ENCODE measurements around the gene OR5B21.
A peak's percentile ranks its signal among the peaks of the same experiment; 100 is the strongest.

The OR5B21 gene

GRCh38 chr11:58511636-58512035, 3.7 kb upstream of the OR5B21 start:
- Histone ChIP-seq H3K27me3 (replicated peaks; ENCODE audit: control insufficient read depth, insufficient read depth, low read length) (no peaks in the 10 kb centered on the region), H3K36me3 (ENCODE audit: control insufficient read depth, insufficient read depth, low read length) (no peaks in the 10 kb centered on the region; the same call in 1 of the 2 replicates), H3K4me3 (replicated peaks; ENCODE audit: low read depth, low read length) (no peak overlapping the region)
- no peak for DNase-seq (ENCODE audit: extremely low read depth, insufficient read length)
- no peak for TF ChIP-seq CTCF (IDR thresholded peaks at IDR 0.05; ENCODE audit: insufficient read depth, low read length, poor library complexity, severe bottlenecking)

DNA sequence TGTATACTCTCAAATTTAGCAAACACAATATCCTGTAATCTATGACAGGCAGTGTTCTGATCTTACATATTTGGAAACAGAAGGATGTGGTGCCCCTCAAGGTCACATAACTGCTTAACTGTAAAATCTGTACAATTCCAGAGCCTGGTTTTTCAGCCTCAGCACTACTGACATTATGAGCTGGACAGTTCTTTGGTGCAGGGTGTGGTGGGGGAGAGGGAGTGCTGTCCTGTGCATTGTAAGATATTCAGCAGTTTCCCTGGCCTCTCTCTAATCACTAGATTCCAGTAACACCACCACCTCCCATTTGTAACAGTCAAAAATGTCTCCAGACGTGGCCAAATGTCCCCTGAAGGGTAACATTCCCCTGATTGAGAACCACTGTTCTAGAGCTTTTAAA, 1.8 kb upstream of the OR5B21 start:
- Histone ChIP-seq H3K4me3 (replicated peaks; ENCODE audit: low read depth, low read length) (no peak overlapping the region), H3K27me3 (replicated peaks; ENCODE audit: control insufficient read depth, insufficient read depth, low read length) (no peaks in the 10 kb centered on the region), H3K36me3 (ENCODE audit: control insufficient read depth, insufficient read depth, low read length) (no peaks in the 10 kb centered on the region; the same call in 1 of the 2 replicates)
- no peak for DNase-seq (ENCODE audit: extremely low read depth, insufficient read length)
- no peak for TF ChIP-seq CTCF (IDR thresholded peaks at IDR 0.05; ENCODE audit: insufficient read depth, low read length, poor library complexity, severe bottlenecking)

DNA sequence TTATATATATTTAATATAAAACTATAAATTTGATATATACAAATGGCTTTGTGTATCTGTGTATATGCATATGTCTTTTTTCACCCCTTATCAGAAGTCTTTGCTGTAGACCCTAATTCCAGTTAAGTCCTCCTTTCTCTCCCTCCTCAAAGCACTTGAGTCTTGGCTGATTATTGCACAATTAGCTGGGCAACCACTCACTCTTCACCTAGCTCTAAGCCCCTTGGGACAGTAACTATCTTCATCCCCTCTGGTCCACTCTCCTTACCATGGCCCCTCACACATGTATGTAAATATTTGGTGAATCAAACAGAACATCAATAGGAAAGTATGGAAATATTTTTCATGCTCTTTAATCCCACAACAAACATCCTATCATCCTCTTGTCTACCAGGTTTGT, 909 bp upstream of the OR5B21 start:
- no peak overlapping the region for H3K4me3 ChIP-seq (replicated peaks; ENCODE audit: low read depth, low read length)
- no peaks in the 10 kb centered on the region; the same call in none of the 2 replicates for H3K36me3 ChIP-seq (ENCODE audit: control insufficient read depth, insufficient read depth, low read length)
- TF ChIP-seq CTCF (IDR thresholded peaks at IDR 0.05; ENCODE audit: insufficient read depth, low read length, poor library complexity, severe bottlenecking) = no peak
- no peaks in the 10 kb centered on the region for H3K27me3 ChIP-seq (replicated peaks; ENCODE audit: control insufficient read depth, insufficient read depth, low read length)
- no peak for DNase-seq (ENCODE audit: extremely low read depth, insufficient read length)

DNA sequence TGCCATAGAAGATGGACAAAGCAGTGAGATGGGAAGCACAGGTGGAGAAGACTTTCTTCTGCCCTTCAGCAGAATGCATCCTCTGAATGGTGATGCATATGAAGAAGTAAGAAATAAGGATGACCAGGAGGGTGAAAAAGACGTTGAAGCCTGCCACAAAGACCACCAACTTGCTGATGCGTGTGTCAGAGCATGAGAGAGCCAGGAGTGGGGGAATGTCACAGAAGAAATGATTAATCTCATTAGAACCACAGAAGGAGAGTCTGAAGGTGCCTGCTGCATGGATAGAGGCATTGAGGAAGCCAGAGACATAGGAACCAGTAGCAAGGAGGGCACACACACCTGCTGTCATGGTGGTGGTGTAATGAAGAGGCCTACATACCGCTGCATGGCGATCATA, 550 bp downstream of the OR5B21 start:
- Histone ChIP-seq H3K36me3 (ENCODE audit: control insufficient read depth, insufficient read depth, low read length) (no peaks in the 10 kb centered on the region; the same call in none of the 2 replicates), H3K27me3 (replicated peaks; ENCODE audit: control insufficient read depth, insufficient read depth, low read length) (no peaks in the 10 kb centered on the region), H3K4me3 (replicated peaks; ENCODE audit: low read depth, low read length) (no peak overlapping the region)
- TF ChIP-seq CTCF (IDR thresholded peaks at IDR 0.05; ENCODE audit: insufficient read depth, low read length, poor library complexity, severe bottlenecking) = no peak
- DNase-seq (ENCODE audit: extremely low read depth, insufficient read length) = no peak

GRCh38 chr11:58506935-58507334, 970 bp downstream of the OR5B21 start:
- Histone ChIP-seq H3K36me3 (ENCODE audit: control insufficient read depth, insufficient read depth, low read length) (no peaks in the 10 kb centered on the region; the same call in none of the 2 replicates), H3K27me3 (replicated peaks; ENCODE audit: control insufficient read depth, insufficient read depth, low read length) (no peaks in the 10 kb centered on the region), H3K4me3 (replicated peaks; ENCODE audit: low read depth, low read length) (no peak overlapping the region)
- peak; percentile 19 for DNase-seq (ENCODE audit: extremely low read depth, insufficient read length)
- TF ChIP-seq CTCF (IDR thresholded peaks at IDR 0.05; ENCODE audit: insufficient read depth, low read length, poor library complexity, severe bottlenecking) = no peak

GRCh38 chr11:58505849-58506248, 2.1 kb downstream of the OR5B21 start:
- no peak overlapping the region for H3K4me3 ChIP-seq (replicated peaks; ENCODE audit: low read depth, low read length)
- no peak for DNase-seq (ENCODE audit: extremely low read depth, insufficient read length)
- H3K27me3 ChIP-seq (replicated peaks; ENCODE audit: control insufficient read depth, insufficient read depth, low read length) = no peaks in the 10 kb centered on the region
- H3K36me3 ChIP-seq (ENCODE audit: control insufficient read depth, insufficient read depth, low read length) = no peaks in the 10 kb centered on the region; the same call in none of the 2 replicates
- TF ChIP-seq CTCF (IDR thresholded peaks at IDR 0.05; ENCODE audit: insufficient read depth, low read length, poor library complexity, severe bottlenecking) = no peak
